Fibroblast of lung (primary cell): ENCODE results near the gene CYB5RL. TPM values are rescaled to one million over a fixed set of nuclear protein-coding genes. Genes with fewer than 3 reads are reported as not detected.

ENCODE experiments used
- DNase-seq, 2 donors: peaks; one replicate each; pipeline versions ENCODE4 v3.0.0 to v3.0.0-alpha.2; 2010; ENCODE audit warnings: low read depth in 2 of 2
- H2AFZ ChIP-seq: 2 replicates; pipeline ENCODE4 v1.5.1; 2012; ENCODE audit warnings: low read length, control low read depth, inconsistent platforms
- H3K27ac ChIP-seq: 2 replicates; pipeline ENCODE4 v1.5.1; 2011; ENCODE audit warnings: low read length, control low read depth; ENCODE audit not compliant: insufficient read depth
- H3K27me3 ChIP-seq: 2 replicates; pipeline ENCODE4 v1.5.1; 2011; ENCODE audit warnings: mild to moderate bottlenecking, low read length; ENCODE audit not compliant: control insufficient read depth, insufficient read depth
- H3K36me3 ChIP-seq: 2 replicates; pipeline ENCODE4 v1.5.1; 2011; ENCODE audit warnings: low read length; ENCODE audit not compliant: control insufficient read depth, insufficient read depth
- H3K4me1 ChIP-seq: 2 replicates; pipeline ENCODE4 v1.5.1; 2011; ENCODE audit warnings: low read length; ENCODE audit not compliant: control insufficient read depth, insufficient read depth; ENCODE audit errors: extremely low read depth
- H3K4me2 ChIP-seq: 2 replicates; pipeline ENCODE4 v1.5.1; 2011; ENCODE audit warnings: low read length, control low read depth; ENCODE audit not compliant: insufficient read depth; ENCODE audit errors: extremely low read depth
- H3K4me3 ChIP-seq, 4 experiments: fragments of 200-600 bp in 1 of 4; sonication (generic) in 1 of 4; replicated peaks in 1 of 4; 2 replicates each; pipeline ENCODE4 v1.5.1; 2011 to 2016; ENCODE audit warnings: low read length in 4 of 4, low read depth in 3 of 4, mild to moderate bottlenecking in 3 of 4, control low read depth in 2 of 4, inconsistent platforms in 1 of 4, mixed read lengths in 1 of 4; ENCODE audit not compliant: insufficient read depth in 1 of 4; ENCODE audit errors: control extremely low read depth in 1 of 4
- H3K79me2 ChIP-seq: 2 replicates; pipeline ENCODE4 v1.5.1; 2012; ENCODE audit warnings: mild to moderate bottlenecking, low read length, inconsistent platforms; ENCODE audit not compliant: control insufficient read depth, insufficient read depth
- H3K9ac ChIP-seq: 2 replicates; pipeline ENCODE4 v1.5.1; 2011; ENCODE audit warnings: mild to moderate bottlenecking, low read length, control low read depth; ENCODE audit not compliant: insufficient read depth
- H3K9me3 ChIP-seq: 2 replicates; pipeline ENCODE4 v1.5.1; 2012; ENCODE audit warnings: low read depth, low read length; ENCODE audit not compliant: control insufficient read depth, insufficient read depth
- H4K20me1 ChIP-seq: 2 replicates; pipeline ENCODE4 v1.5.1; 2011; ENCODE audit warnings: low read length; ENCODE audit not compliant: control insufficient read depth, insufficient read depth; ENCODE audit errors: extremely low read depth
- EZH2 ChIP-seq: IDR thresholded peaks from 2 replicates; pipeline ENCODE4 v1.5.1; 2012; ENCODE audit warnings: low read length, control low read depth, mild to moderate bottlenecking; ENCODE audit errors: missing control alignments
- polyA plus RNA-seq, 2 donors: library from polyadenylated mRNA; depleted of rRNA in 1 of 2; stranded (reverse) in 1 of 2; unstranded in 1 of 2; fragments of >200 nt; gene quantifications; 2 replicates each; pipeline ENCODE4 v1.2.1, GENCODE V29; 2011 to 2012; ENCODE audit warnings: missing spikeins in 1 of 2
- total RNA-seq: library from RNA; depleted of rRNA; stranded (reverse); fragments of >200 nt; gene quantifications from 2 replicates; pipeline ENCODE4 v1.2.1, GENCODE V29; 2014
- TF ChIP-seq, protein P1 (sequence below), 2 donors: IDR thresholded peaks in 1 of 2; conservative IDR thresholded peaks in 1 of 2; 1 replicate in 1 of 2; 2 replicates in 1 of 2; pipeline ENCODE4 v1.5.1; 2011 to 2012; ENCODE audit warnings: low read length in 2 of 2, control low read depth in 1 of 2, inconsistent platforms in 1 of 2, low read depth in 1 of 2, mild to moderate bottlenecking in 1 of 2

Gene CYB5RL
- total and polyA plus RNA-seq, 2 donors (not counting 1 experiment from before 2014, with no cell fraction given) = 4.1 to 6.6 TPM

DNA sequence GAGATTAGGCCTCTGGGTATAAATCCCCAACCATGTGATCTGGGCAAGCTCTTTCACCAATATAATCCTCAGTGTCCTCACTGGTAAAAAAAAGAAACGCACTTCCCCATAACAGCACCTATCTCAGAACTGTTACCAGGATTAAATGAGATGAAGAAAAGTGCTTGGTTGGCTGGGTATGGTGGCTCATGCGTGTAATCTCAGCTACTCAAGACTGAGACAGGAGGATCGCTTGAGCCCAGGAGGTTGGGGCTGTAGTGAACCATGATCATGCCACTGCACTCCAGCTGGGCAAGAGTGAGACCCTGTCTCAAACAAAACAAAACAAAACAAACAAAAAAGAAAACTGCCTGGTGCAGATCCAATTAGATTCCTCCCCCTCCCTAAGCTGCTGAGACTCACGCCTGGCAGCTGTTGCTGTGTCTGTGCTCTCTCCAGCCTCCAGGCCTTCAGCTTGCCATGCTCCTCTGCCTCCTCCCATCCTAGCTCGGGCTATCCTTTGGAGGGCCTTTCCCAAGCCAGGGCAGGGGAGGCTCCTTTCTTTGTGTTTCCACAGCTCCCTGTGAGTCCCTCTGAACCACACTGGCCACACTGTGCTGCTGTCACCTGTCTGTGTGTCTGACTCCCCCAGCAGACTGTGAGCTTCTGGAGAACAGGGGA is 19.0 kb downstream of the CYB5RL start:
- no peak for DNase-seq
- Histone ChIP-seq H3K27ac (no peak overlapping the region), H3K4me1 (no peaks in the 10 kb centered on the region), H3K79me2 (no peaks in the 10 kb centered on the region), H3K9me3 (no peaks in the 10 kb centered on the region), H4K20me1 (no peaks in the 10 kb centered on the region), H3K4me3 (no peak overlapping the region), H2AFZ (no peak overlapping the region), H3K9ac (no peak overlapping the region), H3K27me3 (no peaks in the 10 kb centered on the region), H3K4me2 (no peak overlapping the region), H3K36me3 (no peaks in the 10 kb centered on the region)
- TF ChIP-seq EZH2 = no peak
- TF ChIP-seq, protein P1, sequence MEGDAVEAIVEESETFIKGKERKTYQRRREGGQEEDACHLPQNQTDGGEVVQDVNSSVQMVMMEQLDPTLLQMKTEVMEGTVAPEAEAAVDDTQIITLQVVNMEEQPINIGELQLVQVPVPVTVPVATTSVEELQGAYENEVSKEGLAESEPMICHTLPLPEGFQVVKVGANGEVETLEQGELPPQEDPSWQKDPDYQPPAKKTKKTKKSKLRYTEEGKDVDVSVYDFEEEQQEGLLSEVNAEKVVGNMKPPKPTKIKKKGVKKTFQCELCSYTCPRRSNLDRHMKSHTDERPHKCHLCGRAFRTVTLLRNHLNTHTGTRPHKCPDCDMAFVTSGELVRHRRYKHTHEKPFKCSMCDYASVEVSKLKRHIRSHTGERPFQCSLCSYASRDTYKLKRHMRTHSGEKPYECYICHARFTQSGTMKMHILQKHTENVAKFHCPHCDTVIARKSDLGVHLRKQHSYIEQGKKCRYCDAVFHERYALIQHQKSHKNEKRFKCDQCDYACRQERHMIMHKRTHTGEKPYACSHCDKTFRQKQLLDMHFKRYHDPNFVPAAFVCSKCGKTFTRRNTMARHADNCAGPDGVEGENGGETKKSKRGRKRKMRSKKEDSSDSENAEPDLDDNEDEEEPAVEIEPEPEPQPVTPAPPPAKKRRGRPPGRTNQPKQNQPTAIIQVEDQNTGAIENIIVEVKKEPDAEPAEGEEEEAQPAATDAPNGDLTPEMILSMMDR (conservative IDR thresholded peaks at IDR 0.05 in 1 of 2, IDR thresholded peaks at IDR 0.05 in 1 of 2; ENCODE audit: low read depth in 1 of 2, low read length in 2 of 2) = no peak

DNA sequence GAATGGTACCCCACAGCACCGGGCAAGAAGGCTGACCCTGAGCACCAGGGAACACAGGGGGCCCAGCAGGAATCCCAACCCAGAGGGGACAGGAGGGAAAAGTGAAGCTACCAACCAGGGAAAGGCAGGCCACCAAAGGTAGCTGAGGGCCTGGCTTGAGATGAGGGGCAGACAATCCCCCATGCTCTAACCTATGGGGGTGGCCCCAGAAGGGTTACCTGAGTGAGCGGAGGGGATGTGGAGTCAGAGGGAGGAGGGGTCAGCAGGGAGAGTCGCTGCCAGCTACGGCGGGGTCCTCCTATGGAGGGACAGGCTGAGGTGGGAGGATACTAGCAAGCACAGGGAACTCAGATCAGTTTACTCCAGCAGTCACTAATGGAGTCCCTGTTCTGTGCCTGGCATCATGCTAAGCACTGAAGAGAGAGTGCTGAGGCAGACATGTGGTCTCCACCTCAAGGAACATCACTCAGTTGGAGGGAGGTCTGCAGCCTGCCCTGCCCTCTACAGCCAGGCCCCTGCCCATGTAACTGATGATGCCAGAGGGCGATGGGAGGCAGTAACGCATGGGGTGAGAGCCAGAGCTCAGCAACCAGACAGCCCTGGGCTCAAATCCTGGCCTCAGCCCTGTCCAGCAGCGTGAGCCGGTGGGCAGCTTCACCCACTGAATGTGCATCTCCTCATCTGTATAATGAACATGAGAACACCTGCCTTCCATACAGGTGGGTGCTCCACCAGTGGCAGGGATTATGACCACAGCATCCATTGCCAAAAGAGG is 21.3 kb downstream of the CYB5RL start:
- Histone ChIP-seq H3K9me3 (no peaks in the 10 kb centered on the region), H3K9ac (no peak overlapping the region), H3K27me3 (no peaks in the 10 kb centered on the region), H3K4me1 (peaks cover 2% of the 10 kb centered on the region), H4K20me1 (no peaks in the 10 kb centered on the region), H3K4me2 (no peak overlapping the region), H3K36me3 (no peaks in the 10 kb centered on the region), H2AFZ (no peak overlapping the region), H3K4me3 (no peak overlapping the region), H3K27ac (no peak overlapping the region), H3K79me2 (no peaks in the 10 kb centered on the region)
- TF ChIP-seq, protein P1 (conservative IDR thresholded peaks at IDR 0.05 in 1 of 2, IDR thresholded peaks at IDR 0.05 in 1 of 2; ENCODE audit: low read depth in 1 of 2, low read length in 2 of 2) = no peak
- no peak for TF ChIP-seq EZH2
- no peak for DNase-seq

DNA sequence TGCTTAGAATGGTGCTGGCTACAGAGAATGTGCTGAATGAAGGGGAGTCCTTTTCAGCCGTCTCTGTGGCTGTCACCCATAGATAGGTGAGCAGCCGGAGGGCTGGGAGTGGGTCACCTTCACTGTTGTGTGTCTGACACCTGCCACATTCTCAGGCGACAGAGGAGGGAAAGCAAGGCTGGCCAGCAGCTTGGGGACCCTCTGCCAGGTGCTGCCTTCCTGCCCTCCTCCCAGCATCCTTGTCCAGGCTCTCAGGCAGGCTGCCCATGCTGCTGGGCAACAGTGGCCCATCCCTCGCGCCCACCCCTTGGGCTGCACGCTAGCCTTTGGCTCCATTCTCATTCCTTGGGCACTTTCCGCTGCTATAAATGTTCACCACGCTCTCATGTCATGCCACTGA is 22.1 kb downstream of the CYB5RL start:
- TF ChIP-seq EZH2 = no peak
- TF ChIP-seq, protein P1 (conservative IDR thresholded peaks at IDR 0.05 in 1 of 2, IDR thresholded peaks at IDR 0.05 in 1 of 2; ENCODE audit: low read depth in 1 of 2, low read length in 2 of 2) = no peak

More for the DNA sequence above, 22.1 kb downstream of the CYB5RL start:
- H4K20me1 ChIP-seq = no peaks in the 10 kb centered on the region
- no peak overlapping the region for H3K4me3 ChIP-seq
- no peak for DNase-seq
- H3K36me3 ChIP-seq = no peaks in the 10 kb centered on the region
- peaks cover 6% of the 10 kb centered on the region for H3K4me1 ChIP-seq
- no peak overlapping the region for H3K9ac ChIP-seq
- no peak overlapping the region for H3K27ac ChIP-seq
- no peak overlapping the region for H2AFZ ChIP-seq
- H3K27me3 ChIP-seq = no peaks in the 10 kb centered on the region
- no peaks in the 10 kb centered on the region for H3K79me2 ChIP-seq
- no peaks in the 10 kb centered on the region for H3K9me3 ChIP-seq
- H3K4me2 ChIP-seq = no peak overlapping the region
